ENCODE data around the gene ITPRID2. TPM values are rescaled to one million over a fixed set of nuclear protein-coding genes. Genes with fewer than 3 reads are reported as not detected.

Gene ITPRID2
- total RNA-seq, 1 experiment from 2014 or later: 54.8 TPM

- no peaks in the 10 kb centered on the region for H3K27me3 ChIP-seq (replicated peaks; ENCODE audit: control insufficient read depth, insufficient read depth, low read length)
- Mint-ChIP-seq H3K36me3 (ENCODE audit: insufficient read depth, unreplicated experiment) (no peaks in the 10 kb centered on the region), H3K4me1 (ENCODE audit: low read depth, unreplicated experiment) (no peaks in the 10 kb centered on the region), H3K27me3 (ENCODE audit: insufficient read depth, unreplicated experiment) (no peaks in the 10 kb centered on the region), H3K9me3 (ENCODE audit: unreplicated experiment) (no peaks in the 10 kb centered on the region), H3K4me3 (ENCODE audit: unreplicated experiment) (no peak overlapping the region), H3K27ac (ENCODE audit: unreplicated experiment) (no peak overlapping the region)
- no peak for DNase-seq
- H3K4me1 ChIP-seq: no peaks in the 10 kb centered on the region
- no peaks in the 10 kb centered on the region for H3K9me3 ChIP-seq
- CTCF ChIA-PET: no interaction called here
- no TSS peak for BruUV-seq (replicated peaks)
- POLR2A ChIA-PET: no interaction called here
- no peak for TF ChIP-seq CTCF (IDR thresholded peaks at IDR 0.05; ENCODE audit: insufficient read depth in 1 of 2, low read depth in 1 of 2, low read length in 1 of 2, severe bottlenecking in 1 of 2, unreplicated experiment in 1 of 2)
- intact Hi-C loops (cut with micrococcal nuclease; ENCODE audit: unreplicated experiment): no loop called here
- no peak overlapping the region for H3K4me3 ChIP-seq (ENCODE audit: low read depth, low read length)
- no peaks in the 10 kb centered on the region for H3K36me3 ChIP-seq (ENCODE audit: control insufficient read depth, insufficient read depth, low read length)
Measured at GRCh38 chr2:181885096-181885495, 6.4 kb upstream of the ITPRID2 start.

GRCh38 chr2:181886192-181886591, 5.3 kb upstream of the ITPRID2 start:
- peaks cover 2% of the 10 kb centered on the region for H3K36me3 Mint-ChIP-seq (ENCODE audit: insufficient read depth, unreplicated experiment)
- ChIA-PET CTCF (no interaction called here), POLR2A (no interaction called here)
- Histone ChIP-seq H3K27me3 (replicated peaks; ENCODE audit: control insufficient read depth, insufficient read depth, low read length) (no peaks in the 10 kb centered on the region), H3K36me3 (ENCODE audit: control insufficient read depth, insufficient read depth, low read length) (no peaks in the 10 kb centered on the region), H3K4me3 (ENCODE audit: low read depth, low read length) (no peak overlapping the region), H3K4me1 (peaks cover 7% of the 10 kb centered on the region; the same call in 1 of the 2 replicates), H3K9me3 (no peaks in the 10 kb centered on the region)
- H3K4me1 Mint-ChIP-seq (ENCODE audit: low read depth, unreplicated experiment): no peaks in the 10 kb centered on the region
- no peak overlapping the region for H3K27ac Mint-ChIP-seq (ENCODE audit: unreplicated experiment)
- H3K27me3 Mint-ChIP-seq (ENCODE audit: insufficient read depth, unreplicated experiment): no peaks in the 10 kb centered on the region
- no peaks in the 10 kb centered on the region for H3K9me3 Mint-ChIP-seq (ENCODE audit: unreplicated experiment)
- no TSS peak for BruUV-seq (replicated peaks)
- intact Hi-C loops (cut with micrococcal nuclease; ENCODE audit: unreplicated experiment): no loop called here
- DNase-seq: no peak
- no peak overlapping the region for H3K4me3 Mint-ChIP-seq (ENCODE audit: unreplicated experiment)
- no peak for TF ChIP-seq CTCF (IDR thresholded peaks at IDR 0.05; ENCODE audit: insufficient read depth in 1 of 2, low read depth in 1 of 2, low read length in 1 of 2, severe bottlenecking in 1 of 2, unreplicated experiment in 1 of 2)

DNA sequence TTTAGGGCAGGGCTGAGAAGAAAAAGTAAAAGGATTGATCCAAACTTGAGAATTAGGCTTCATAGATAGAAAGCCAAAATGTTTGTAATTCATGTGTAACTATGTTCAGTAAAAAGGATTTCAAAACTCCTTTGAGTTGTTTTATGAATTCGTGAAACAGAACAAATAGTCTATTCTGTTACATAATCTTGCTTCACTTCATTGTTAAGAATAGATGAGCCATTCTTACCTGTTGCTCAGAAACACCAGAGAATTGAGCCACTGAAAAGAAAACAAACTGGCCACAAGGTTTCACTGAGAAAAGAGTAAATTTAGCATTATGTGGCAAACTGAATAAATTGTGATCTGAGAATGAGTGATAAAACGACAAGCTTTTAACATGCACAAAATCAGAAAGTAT, 4.5 kb upstream of the ITPRID2 start:
- ChIA-PET CTCF (interaction anchor here (0.6 kb wide), 1 partner anchor 63 kb away, joined by 5 read pairs; no protein-coding TSS in a partner anchor), POLR2A (no interaction called here)
- Mint-ChIP-seq H3K27me3 (ENCODE audit: insufficient read depth, unreplicated experiment) (no peaks in the 10 kb centered on the region), H3K4me1 (ENCODE audit: low read depth, unreplicated experiment) (no peaks in the 10 kb centered on the region), H3K4me3 (ENCODE audit: unreplicated experiment) (no peak overlapping the region), H3K9me3 (ENCODE audit: unreplicated experiment) (no peaks in the 10 kb centered on the region), H3K27ac (ENCODE audit: unreplicated experiment) (no peak overlapping the region), H3K36me3 (ENCODE audit: insufficient read depth, unreplicated experiment) (peaks cover 7% of the 10 kb centered on the region)
- no peak for DNase-seq
- H3K36me3 ChIP-seq (ENCODE audit: control insufficient read depth, insufficient read depth, low read length): no peaks in the 10 kb centered on the region
- peaks cover 8% of the 10 kb centered on the region; the same call in 1 of the 2 replicates for H3K4me1 ChIP-seq
- no peaks in the 10 kb centered on the region for H3K27me3 ChIP-seq (replicated peaks; ENCODE audit: control insufficient read depth, insufficient read depth, low read length)
- H3K9me3 ChIP-seq: no peaks in the 10 kb centered on the region
- H3K4me3 ChIP-seq (ENCODE audit: low read depth, low read length): no peak overlapping the region
- no peak for TF ChIP-seq CTCF (IDR thresholded peaks at IDR 0.05; ENCODE audit: insufficient read depth in 1 of 2, low read depth in 1 of 2, low read length in 1 of 2, severe bottlenecking in 1 of 2, unreplicated experiment in 1 of 2)
- intact Hi-C loops (cut with micrococcal nuclease; ENCODE audit: unreplicated experiment): no loop called here
- BruUV-seq (replicated peaks): no TSS peak

All from Caco-2 (cell line).